Panc1 (cell line): Measurements from ENCODE around the gene KMT2B. TPM values are rescaled to one million over a fixed set of nuclear protein-coding genes. Genes with fewer than 3 reads are reported as not detected.

Experiments
- ATAC-seq: fragments of 200-7000 bp; cut with Tn5 transposase; 2 replicates; pipeline ENCODE4 v1.9.1; 2020; ENCODE audit warnings: mild to moderate bottlenecking, moderate library complexity
- BruUV-seq: library from RNA; stranded (reverse); fragments of 400-500 nt; replicated peaks from 2 replicates; lab custom pipeline; 2021; lab: Mats Ljungman, UMichigan
- CTCF ChIA-PET: fragments of 300-600 bp; sonication (Branson Sonifier 250); formaldehyde crosslinking; loops from one replicate; lab custom pipeline; 2022; ENCODE audit warnings: antibody characterized with exemption; lab: Charles Lee
- POLR2A ChIA-PET: fragments of 300-600 bp; sonication (Branson Sonifier 250); formaldehyde crosslinking; loops from one replicate; lab custom pipeline; 2022; ENCODE audit warnings: antibody characterized with exemption; lab: Charles Lee
- DNase-seq: peaks from one replicate; pipeline ENCODE4 v3.0.0-alpha.2; 2010; ENCODE audit warnings: low read depth, low spot score
- H3K27ac ChIP-seq: 2 replicates; pipeline ENCODE4 v1.5.1; 2011; ENCODE audit warnings: mild to moderate bottlenecking, low read length, inconsistent platforms
- H3K27me3 ChIP-seq: fragments of 200-500 bp; sonication (Bioruptor generic); 2 replicates; pipeline ENCODE4 v1.6.0; 2014; ENCODE audit warnings: low read length, inconsistent platforms; ENCODE audit not compliant: control insufficient read depth, insufficient read depth
- H3K36me3 ChIP-seq: fragments of 200-500 bp; sonication (Bioruptor generic); 2 replicates; pipeline ENCODE4 v1.5.1; 2014; ENCODE audit warnings: inconsistent platforms, mild to moderate bottlenecking, low read length, moderate library complexity; ENCODE audit not compliant: control insufficient read depth, insufficient read depth
- H3K4me1 ChIP-seq: 2 replicates; pipeline ENCODE4 v1.5.1; 2011; ENCODE audit warnings: inconsistent platforms, mild to moderate bottlenecking, low read length, moderate library complexity; ENCODE audit not compliant: control insufficient read depth, insufficient read depth
- H3K4me3 ChIP-seq, 2 experiments: 2 replicates each; pipeline ENCODE4 v1.5.1; 2011 to 2012; ENCODE audit warnings: low read depth in 2 of 2, low read length in 2 of 2, mild to moderate bottlenecking in 2 of 2, inconsistent platforms in 1 of 2, moderate library complexity in 1 of 2
- H3K9me3 ChIP-seq: fragments of 200-500 bp; sonication (Bioruptor generic); 2 replicates; pipeline ENCODE4 v1.5.1; 2014; ENCODE audit warnings: low read depth, mild to moderate bottlenecking, inconsistent platforms, low read length, moderate library complexity; ENCODE audit not compliant: control insufficient read depth, insufficient read depth
- CTCF ChIP-seq: fragments of 450-650 bp; IDR thresholded peaks from 2 replicates; pipeline ENCODE4 v1.5.1; 2017; ENCODE audit warnings: mild to moderate bottlenecking
- POLR2AphosphoS5 ChIP-seq: IDR thresholded peaks from 2 replicates; pipeline ENCODE4 v1.6.1; 2012; ENCODE audit warnings: mild to moderate bottlenecking, low read depth, low read length, moderate library complexity
- REST ChIP-seq, 2 experiments: IDR thresholded peaks; 2 replicates each; pipeline ENCODE4 v1.6.1; 2011 to 2012; ENCODE audit warnings: low read depth in 2 of 2, control low read depth in 1 of 2, low read length in 1 of 2, mild to moderate bottlenecking in 1 of 2, moderate library complexity in 1 of 2; ENCODE audit not compliant: insufficient read depth in 1 of 2
- SIN3A ChIP-seq: IDR thresholded peaks from 2 replicates; pipeline ENCODE4 v1.6.1; 2012; ENCODE audit warnings: low read depth, mild to moderate bottlenecking, low read length, moderate library complexity, borderline replicate concordance; ENCODE audit not compliant: insufficient read depth
- TCF7L2 ChIP-seq: IDR thresholded peaks from 2 replicates; pipeline ENCODE4 v1.6.1; 2011; ENCODE audit warnings: mild to moderate bottlenecking, low read depth, low read length, inconsistent platforms
- in situ Hi-C: cut with HindIII; loops from 2 replicates; pipeline ENCODE4 v1.10.0; 2016; ENCODE audit warnings: low sequenced_read_pairs, low pct_unique_long_range_greater_than_20kb
- intact Hi-C: fragments of 100-400 bp; cut with micrococcal nuclease; formaldehyde crosslinking; loops from one replicate; pipeline ENCODE4 v1.10.0; 2022; ENCODE audit not compliant: unreplicated experiment
- total RNA-seq: library from RNA; stranded (reverse); gene quantifications from one replicate; pipeline ENCODE4 v1.2.1, GENCODE V29; 2021; ENCODE audit not compliant: unreplicated experiment

KMT2B gene
- total RNA-seq, 1 experiment from 2014 or later, result 68.8 TPM

DNA sequence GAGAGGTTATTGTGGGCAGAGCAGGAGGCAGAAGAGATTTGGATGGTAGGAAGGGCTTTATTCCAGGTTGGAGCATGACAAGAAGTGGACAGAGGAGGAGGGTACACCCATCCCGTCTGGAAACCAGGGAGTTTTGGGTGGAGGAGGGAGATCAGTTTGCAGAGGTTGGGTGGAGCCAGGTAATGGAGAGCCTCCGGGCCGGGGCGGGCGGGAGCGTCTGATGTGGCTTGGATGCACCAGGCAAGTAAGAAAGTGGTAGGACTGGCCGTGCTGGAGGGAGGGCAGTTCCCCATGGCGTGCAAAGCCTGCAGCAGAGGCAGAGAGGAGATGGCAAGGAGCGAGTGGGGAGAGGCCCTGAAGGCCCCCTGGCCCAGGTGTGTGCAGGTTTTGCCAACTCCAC is 13.6 kb downstream of the KMT2B start:
- no peak for DNase-seq
- TF ChIP-seq REST (IDR thresholded peaks at IDR 0.05; ENCODE audit: insufficient read depth in 1 of 2, low read depth in 2 of 2, low read length in 1 of 2) (no peak), SIN3A (no peak), TCF7L2 (no peak), CTCF (no peak), POLR2AphosphoS5 (no peak)
- CTCF ChIA-PET, result no interaction called here
- Histone ChIP-seq H3K4me1 (no peaks in the 10 kb centered on the region), H3K27me3 (no peaks in the 10 kb centered on the region), H3K36me3 (peaks cover 11% of the 10 kb centered on the region), H3K9me3 (no peaks in the 10 kb centered on the region), H3K27ac (no peak overlapping the region), H3K4me3 (no peak overlapping the region)
- BruUV-seq, result TSS peak; percentile 18
- intact Hi-C loops (no loop called here), in situ Hi-C loops (no loop called here)
- ATAC-seq, result no peak; the same call in 1 of the 2 replicates
- POLR2A ChIA-PET, result interaction anchor here (0.5 kb wide), 1 partner anchor 271 kb away, joined by 3 read pairs; no protein-coding TSS in a partner anchor

GRCh38 chr19:35731779-35732405 is 14.1 kb downstream of the KMT2B start:
- TF ChIP-seq TCF7L2 (no peak), POLR2AphosphoS5 (no peak), CTCF (no peak), REST (IDR thresholded peaks at IDR 0.05; ENCODE audit: insufficient read depth in 1 of 2, low read depth in 2 of 2, low read length in 1 of 2) (no peak), SIN3A (no peak)
- no TSS peak for BruUV-seq
- intact Hi-C loops, result no loop called here
- DNase-seq (no peak), ATAC-seq (no peak)
- Histone ChIP-seq H3K27me3 (no peaks in the 10 kb centered on the region), H3K9me3 (no peaks in the 10 kb centered on the region), H3K27ac (no peak overlapping the region), H3K36me3 (peaks cover 11% of the 10 kb centered on the region), H3K4me3 (no peak overlapping the region), H3K4me1 (no peaks in the 10 kb centered on the region)
- ChIA-PET CTCF (no interaction called here), POLR2A (no interaction called here)
- in situ Hi-C loops, result no loop called here
